Neural cell (in vitro differentiated cells): Measurements from ENCODE around the gene OVOL1. TPM values are rescaled to one million over a fixed set of nuclear protein-coding genes. Genes with fewer than 3 reads are reported as not detected.

Experiments used
- H2AFZ ChIP-seq: fragments of 200-600, 300-800 bp; sonication (generic), shearing (Covaris generic); 2 replicates; pipeline ENCODE4 v1.6.0; 2014; ENCODE audit warnings: low read depth, mild to moderate bottlenecking, antibody characterized with exemption, low read length, moderate library complexity
- H3F3A ChIP-seq: fragments of 200-600 bp; shearing (Covaris generic); 2 replicates; pipeline ENCODE4 v1.6.1; 2016; ENCODE audit warnings: mild to moderate bottlenecking, moderate library complexity, mixed read lengths, antibody characterized with exemption, low read length; ENCODE audit not compliant: insufficient read depth, poor library complexity, severe bottlenecking
- H3K27ac ChIP-seq: fragments of 200-600, 300-800 bp; sonication (generic), shearing (Covaris generic); 2 replicates; pipeline ENCODE4 v1.5.1; 2014; ENCODE audit warnings: mild to moderate bottlenecking, low read length, moderate library complexity
- H3K27me3 ChIP-seq: fragments of 300-800, 200-600 bp; sonication (generic), shearing (Covaris generic); 2 replicates; pipeline ENCODE4 v1.6.0; 2014; ENCODE audit warnings: mild to moderate bottlenecking, low read depth, low read length, moderate library complexity; ENCODE audit not compliant: insufficient read depth
- H3K36me3 ChIP-seq: fragments of 300-800, 200-600 bp; sonication (generic), shearing (Covaris generic); 2 replicates; pipeline ENCODE4 v1.5.1; 2014; ENCODE audit warnings: mild to moderate bottlenecking, antibody characterized with exemption, low read length, moderate library complexity; ENCODE audit not compliant: insufficient read depth
- H3K4me2 ChIP-seq: fragments of 300-800, 200-600 bp; sonication (generic), shearing (Covaris generic); 2 replicates; pipeline ENCODE4 v1.6.0; 2014; ENCODE audit warnings: mild to moderate bottlenecking, low read length
- H3K4me3 ChIP-seq: fragments of 300-800, 200-600 bp; sonication (generic), shearing (Covaris generic); 2 replicates; pipeline ENCODE4 v1.5.1; 2014; ENCODE audit warnings: mild to moderate bottlenecking, low read length, moderate library complexity
- H3K79me2 ChIP-seq: fragments of 200-600 bp; shearing (Covaris generic); replicated peaks from 2 replicates; pipeline ENCODE4 v1.6.0; 2014; ENCODE audit warnings: mild to moderate bottlenecking, low read length, moderate library complexity; ENCODE audit not compliant: insufficient read depth
- H3K9ac ChIP-seq: fragments of 300-800, 200-600 bp; sonication (generic), shearing (Covaris generic); 2 replicates; pipeline ENCODE4 v1.6.1; 2016; ENCODE audit warnings: mild to moderate bottlenecking, low read length, mixed read lengths
- H3K9me2 ChIP-seq: fragments of 200-600 bp; shearing (Covaris generic); 2 replicates; pipeline ENCODE4 v1.6.1; 2016; ENCODE audit warnings: mild to moderate bottlenecking, low read length, mixed read lengths; ENCODE audit not compliant: insufficient read depth
- H3K9me3 ChIP-seq: fragments of 200-600, 300-800 bp; sonication (generic), shearing (Covaris generic); 2 replicates; pipeline ENCODE4 v1.6.1; 2016; ENCODE audit warnings: mild to moderate bottlenecking, mixed run types, low read length, moderate library complexity, mixed read lengths
- H4K20me1 ChIP-seq: fragments of 200-600 bp; shearing (Covaris generic); 2 replicates; pipeline ENCODE4 v1.6.1; 2016; ENCODE audit warnings: mild to moderate bottlenecking, mixed run types; ENCODE audit not compliant: insufficient read depth
- CTCF ChIP-seq: fragments of 450-650 bp; IDR thresholded peaks from 2 replicates; pipeline ENCODE4 v1.5.1; 2014; ENCODE audit warnings: antibody characterized with exemption, mild to moderate bottlenecking, moderate library complexity; ENCODE audit not compliant: poor library complexity, severe bottlenecking
- EP300 ChIP-seq: fragments of 450-650 bp; conservative IDR thresholded peaks from 2 replicates; pipeline ENCODE4 v1.6.1; 2014; ENCODE audit warnings: antibody characterized with exemption, mild to moderate bottlenecking, moderate library complexity; ENCODE audit not compliant: poor library complexity, severe bottlenecking
- EZH2 ChIP-seq: fragments of 200-600, 300-800 bp; shearing (Covaris generic), sonication (generic); IDR thresholded peaks from 2 replicates; pipeline ENCODE4 v1.6.1; 2014; ENCODE audit warnings: antibody characterized with exemption, low read length, borderline replicate concordance, mild to moderate bottlenecking; ENCODE audit not compliant: insufficient read depth, poor library complexity, severe bottlenecking
- MXI1 ChIP-seq: fragments of 450-650 bp; conservative IDR thresholded peaks from 2 replicates; pipeline ENCODE4 v1.6.1; 2014; ENCODE audit warnings: antibody characterized with exemption, mild to moderate bottlenecking; ENCODE audit not compliant: poor library complexity, severe bottlenecking
- POLR2AphosphoS5 ChIP-seq: IDR thresholded peaks from 2 replicates; pipeline ENCODE4 v1.6.1; 2012
- RAD21 ChIP-seq: fragments of 450-650 bp; conservative IDR thresholded peaks from 2 replicates; pipeline ENCODE4 v1.6.1; 2014; ENCODE audit warnings: antibody characterized with exemption, mild to moderate bottlenecking, moderate library complexity
- REST ChIP-seq: IDR thresholded peaks from 2 replicates; pipeline ENCODE4 v1.6.1; 2012; ENCODE audit warnings: borderline replicate concordance
- SMC3 ChIP-seq: fragments of 450-650 bp; conservative IDR thresholded peaks from 2 replicates; pipeline ENCODE4 v1.6.1; 2014; ENCODE audit warnings: antibody characterized with exemption, mild to moderate bottlenecking, moderate library complexity; ENCODE audit not compliant: poor library complexity
- TAF1 ChIP-seq: IDR thresholded peaks from 2 replicates; pipeline ENCODE4 v1.6.1; 2012; ENCODE audit warnings: low read depth
- polyA plus RNA-seq: library from polyadenylated mRNA; depleted of rRNA; stranded (reverse); fragments of >200 nt; gene quantifications from 2 replicates; pipeline ENCODE4 v1.2.3, GENCODE V29; 2014

The OVOL1 gene
- polyA plus RNA-seq, 1 donor from 2014 or later = not detected

DNA sequence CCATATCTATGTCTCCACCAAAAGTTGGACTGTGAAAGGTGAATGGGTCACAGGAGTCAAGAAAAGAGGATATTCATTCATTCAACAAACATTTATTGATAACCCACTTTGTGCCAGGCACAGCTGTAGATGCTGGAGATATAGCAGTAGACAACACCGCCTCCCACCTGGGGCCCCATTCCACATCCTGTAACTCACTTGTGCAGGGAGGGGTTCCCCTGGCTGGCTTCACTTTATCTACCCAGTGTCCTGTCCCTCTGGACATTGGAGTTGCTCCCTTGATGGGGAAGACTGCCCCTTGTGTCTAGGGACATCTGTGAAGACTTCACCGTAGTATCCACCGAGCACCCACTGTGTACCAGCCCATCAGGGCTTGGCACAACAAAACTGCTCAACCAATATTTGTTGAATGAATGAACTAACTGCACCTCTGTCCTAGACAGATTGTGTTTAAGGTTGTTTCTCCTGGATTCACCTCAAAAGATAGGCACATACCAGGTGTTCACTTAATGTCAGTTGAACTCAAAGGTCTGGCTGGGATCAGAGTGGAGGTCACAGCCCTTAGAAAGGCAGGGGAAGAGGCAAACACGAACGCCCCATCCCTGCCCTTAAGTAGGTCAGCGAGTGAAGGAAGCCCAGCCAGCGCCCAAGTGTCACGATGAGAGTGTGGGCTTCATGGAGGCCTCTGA, 1.4 kb upstream of the OVOL1 start:
- Histone ChIP-seq H3F3A (no peaks in the 10 kb centered on the region), H3K9ac (no peak overlapping the region), H3K4me2 (no peak overlapping the region), H3K9me2 (no peaks in the 10 kb centered on the region), H3K36me3 (no peaks in the 10 kb centered on the region), H4K20me1 (no peaks in the 10 kb centered on the region), H3K27me3 (peaks cover 79% of the 10 kb centered on the region), H3K4me3 (no peak overlapping the region), H3K79me2 (no peaks in the 10 kb centered on the region), H3K9me3 (no peaks in the 10 kb centered on the region), H2AFZ (no peak overlapping the region), H3K27ac (no peak overlapping the region)
- TF ChIP-seq RAD21 (no peak), REST (no peak), CTCF (no peak), SMC3 (no peak), TAF1 (no peak), MXI1 (no peak), POLR2AphosphoS5 (no peak), EP300 (no peak), EZH2 (no peak)

GRCh38 chr11:65786008-65786785, 666 bp upstream of the OVOL1 start:
- H3F3A ChIP-seq = no peaks in the 10 kb centered on the region
- no peak overlapping the region for H3K9ac ChIP-seq
- TF ChIP-seq MXI1 = no peak
- TF ChIP-seq EZH2 = peak; percentile 67
- no peaks in the 10 kb centered on the region for H3K9me3 ChIP-seq
- H3K27ac ChIP-seq = no peak overlapping the region
- peak overlapping the region; percentile 44 for H3K4me3 ChIP-seq
- H3K36me3 ChIP-seq = no peaks in the 10 kb centered on the region
- H4K20me1 ChIP-seq = no peaks in the 10 kb centered on the region
- peaks cover 80% of the 10 kb centered on the region for H3K27me3 ChIP-seq
- no peaks in the 10 kb centered on the region for H3K79me2 ChIP-seq
- H2AFZ ChIP-seq = no peak overlapping the region
- H3K4me2 ChIP-seq = no peak overlapping the region
- no peaks in the 10 kb centered on the region for H3K9me2 ChIP-seq
